WERI-Rb-1 (cell line): ENCODE measurements around the gene ITPR1.

ENCODE experiments used
- DNase-seq: peaks from one replicate; pipeline ENCODE4 v3.0.0-alpha.2; 2020
- H3K27ac ChIP-seq: fragments of 250-450 bp; sonication (Bioruptor Pico); 2 replicates; pipeline ENCODE4 v1.5.1; 2020; ENCODE audit warnings: mild to moderate bottlenecking, moderate library complexity
- H3K27me3 ChIP-seq: fragments of 250-450 bp; sonication (Bioruptor Pico); 2 replicates; pipeline ENCODE4 v1.5.1; 2021; ENCODE audit warnings: mild to moderate bottlenecking, low read depth, moderate library complexity; ENCODE audit not compliant: insufficient read depth, severe bottlenecking
- H3K36me3 ChIP-seq: fragments of 250-450 bp; sonication (Bioruptor Pico); 2 replicates; pipeline ENCODE4 v1.5.1; 2020; ENCODE audit warnings: mild to moderate bottlenecking, moderate library complexity
- H3K4me3 ChIP-seq: 2 replicates; pipeline ENCODE4 v1.5.1; 2011; ENCODE audit warnings: low read depth, mild to moderate bottlenecking, control low read depth, low read length
- H3K9me3 ChIP-seq: fragments of 250-450 bp; sonication (Bioruptor Pico); 2 replicates; pipeline ENCODE4 v1.5.1; 2021; ENCODE audit warnings: mild to moderate bottlenecking, moderate library complexity; ENCODE audit not compliant: severe bottlenecking
- CTCF ChIP-seq: IDR thresholded peaks from 2 replicates; pipeline ENCODE4 v1.5.1; 2011; ENCODE audit warnings: low read depth, mild to moderate bottlenecking, control low read depth, inconsistent platforms, low read length

The ITPR1 gene

GRCh38 chr3:4768021-4768420 is 274.9 kb downstream of the ITPR1 start:
- H3K27me3 ChIP-seq: no peaks in the 10 kb centered on the region
- no peak overlapping the region for H3K4me3 ChIP-seq
- no peaks in the 10 kb centered on the region for H3K36me3 ChIP-seq
- no peak for TF ChIP-seq CTCF
- H3K27ac ChIP-seq: no peak overlapping the region
- DNase-seq: no peak
- peaks cover 13% of the 10 kb centered on the region for H3K9me3 ChIP-seq

DNA sequence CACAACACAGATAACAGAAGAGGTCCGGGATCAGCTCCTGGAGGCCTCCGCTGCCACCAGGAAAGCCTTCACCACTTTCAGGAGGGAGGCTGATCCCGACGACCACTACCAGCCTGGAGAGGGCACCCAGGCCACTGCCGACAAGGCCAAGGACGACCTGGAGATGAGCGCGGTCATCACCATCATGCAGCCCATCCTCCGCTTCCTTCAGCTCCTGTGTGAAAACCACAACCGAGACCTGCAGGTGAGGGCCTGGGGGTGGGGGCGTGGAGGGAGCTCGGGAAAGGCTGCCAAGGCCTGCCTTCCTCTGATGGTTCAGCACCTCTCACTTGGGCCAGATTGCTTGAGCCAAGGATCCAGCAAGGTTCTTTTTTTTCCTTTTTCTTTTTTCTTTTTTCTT is 275.4 kb downstream of the ITPR1 start:
- TF ChIP-seq CTCF: no peak
- Histone ChIP-seq H3K27ac (no peak overlapping the region), H3K9me3 (peaks cover 13% of the 10 kb centered on the region), H3K27me3 (no peaks in the 10 kb centered on the region), H3K36me3 (no peaks in the 10 kb centered on the region), H3K4me3 (no peak overlapping the region)
- no peak for DNase-seq

DNA sequence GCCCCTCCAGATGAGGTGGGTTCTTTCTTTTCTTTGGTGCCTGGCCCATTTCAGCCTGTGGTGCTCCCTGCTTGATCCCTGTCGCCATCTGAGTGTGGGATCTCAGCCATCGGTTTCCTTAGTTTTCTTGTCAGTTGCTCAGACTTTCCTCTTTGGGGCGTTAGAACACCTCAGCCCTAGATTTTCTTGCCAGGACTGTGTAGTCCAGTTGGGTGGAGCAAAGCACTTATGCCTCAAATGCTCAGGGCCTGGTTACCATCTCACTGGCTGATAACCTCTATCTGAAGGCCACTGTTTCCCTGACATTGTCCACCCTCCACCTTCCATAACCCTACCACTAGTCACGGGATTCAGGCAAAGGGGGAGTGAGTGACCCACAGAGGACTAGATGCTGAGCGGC is 277.4 kb downstream of the ITPR1 start:
- Histone ChIP-seq H3K27ac (no peak overlapping the region), H3K4me3 (no peak overlapping the region), H3K27me3 (no peaks in the 10 kb centered on the region), H3K9me3 (peaks cover 12% of the 10 kb centered on the region), H3K36me3 (no peaks in the 10 kb centered on the region)
- no peak for DNase-seq
- no peak for TF ChIP-seq CTCF

DNA sequence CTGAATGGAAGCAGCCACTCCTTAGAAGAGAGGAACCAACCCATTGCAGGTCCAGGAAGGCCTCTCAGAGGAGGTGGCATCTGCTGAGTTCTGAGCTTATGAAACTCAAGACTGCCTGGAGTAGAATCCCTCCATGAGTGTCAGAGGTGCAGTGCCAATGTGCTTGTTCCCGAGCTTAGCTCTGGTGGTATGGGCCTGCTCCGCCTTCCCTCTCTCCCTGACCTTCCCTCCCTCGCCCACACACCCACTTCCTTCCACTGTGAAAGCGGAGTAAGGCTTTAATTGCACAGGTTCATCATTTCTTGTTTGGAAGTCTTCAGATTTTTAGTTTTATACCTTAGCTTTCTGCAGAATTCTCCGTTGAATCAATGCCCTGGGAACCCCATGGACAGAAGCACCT is 278.1 kb downstream of the ITPR1 start:
- no peak overlapping the region for H3K27ac ChIP-seq
- no peaks in the 10 kb centered on the region for H3K36me3 ChIP-seq
- no peak overlapping the region for H3K4me3 ChIP-seq
- no peak for DNase-seq
- no peak for TF ChIP-seq CTCF
- peaks cover 6% of the 10 kb centered on the region for H3K9me3 ChIP-seq
- H3K27me3 ChIP-seq: no peaks in the 10 kb centered on the region

DNA sequence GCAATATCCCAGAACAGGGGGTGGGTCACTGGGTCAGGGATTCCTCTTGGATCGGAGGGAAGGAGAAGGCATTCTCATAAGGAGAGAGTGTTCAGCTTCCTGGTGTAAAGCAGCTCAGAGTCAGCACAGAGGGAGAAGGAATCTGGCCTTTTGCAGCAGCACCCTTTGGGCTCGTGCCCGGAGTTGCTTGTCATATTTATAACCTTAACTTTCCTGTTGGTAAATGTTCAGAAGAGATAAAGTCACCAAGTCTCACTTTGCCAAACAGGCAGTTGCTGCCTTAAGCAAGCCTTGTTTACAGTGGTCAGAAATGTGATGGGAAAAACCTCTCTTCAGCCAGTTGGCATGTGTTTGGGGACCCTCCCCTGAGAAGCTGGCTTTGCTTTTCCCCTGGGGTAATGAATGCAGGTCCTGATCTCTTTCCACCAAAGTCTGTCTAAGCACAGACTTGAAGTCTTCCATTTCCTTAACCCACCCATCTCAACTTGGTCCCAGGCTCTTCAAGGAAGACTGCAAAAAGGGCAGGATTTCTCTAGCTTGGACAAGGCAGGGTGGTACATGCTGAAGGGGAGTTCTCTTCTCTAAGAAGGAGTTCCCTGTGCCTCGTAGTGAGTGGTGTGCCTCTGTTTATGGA is 279.1 kb downstream of the ITPR1 start:
- no peaks in the 10 kb centered on the region for H3K27me3 ChIP-seq
- no peaks in the 10 kb centered on the region for H3K9me3 ChIP-seq
- H3K4me3 ChIP-seq: no peak overlapping the region
- no peaks in the 10 kb centered on the region for H3K36me3 ChIP-seq
- H3K27ac ChIP-seq: no peak overlapping the region
- TF ChIP-seq CTCF: no peak
- DNase-seq: no peak

GRCh38 chr3:4772858-4773257 is 279.7 kb downstream of the ITPR1 start:
- no peak overlapping the region for H3K4me3 ChIP-seq
- TF ChIP-seq CTCF: no peak
- DNase-seq: no peak
- H3K27ac ChIP-seq: no peak overlapping the region
- H3K27me3 ChIP-seq: no peaks in the 10 kb centered on the region
- H3K9me3 ChIP-seq: no peaks in the 10 kb centered on the region
- no peaks in the 10 kb centered on the region for H3K36me3 ChIP-seq
